Prostate gland (tissue), 2 donors: ENCODE data around the gene UBXN7.

Source experiments
- CTCF ChIP-seq, 4 experiments: fragments of 200-600 bp in 2 of 4; fragments of 450-650 bp in 2 of 4; sonication (generic) in 2 of 4; IDR thresholded peaks; 1 replicate in 3 of 4; 2 replicates in 1 of 4; pipeline ENCODE4 v1.5.1; 2016 to 2019; ENCODE audit warnings: antibody characterized with exemption in 4 of 4, mild to moderate bottlenecking in 2 of 4, moderate library complexity in 2 of 4
- POLR2AphosphoS5 ChIP-seq: sonication (generic); formaldehyde crosslinking; IDR thresholded peaks from one replicate; pipeline ENCODE4 v1.6.1; 2017; ENCODE audit warnings: antibody characterized with exemption

- TF ChIP-seq CTCF (IDR thresholded peaks at IDR 0.05): no peak
- no peak for TF ChIP-seq POLR2AphosphoS5
Observed at GRCh38 chr3:196354132-196354531, 78.1 kb downstream of the UBXN7 start.
